Fibroblast of skin of abdomen (primary cell): ENCODE measurements around the gene PFDN2.
"Not testable (repeated sequence)": the region's sequence is repeated elsewhere in the genome, so short reads cannot be mapped to it uniquely, and the experiment has no call there.

Experiments
- DNase-seq: peaks from one replicate; pipeline ENCODE4 v3.0.0-alpha.2; 2013

Gene PFDN2

GRCh38 chr1:161080441-161081405, 37.1 kb downstream of the PFDN2 start:
- peak; percentile 52 for DNase-seq

- DNase-seq, result no peak
These were observed 38.3 kb downstream of the PFDN2 start for GRCh38 chr1:161079436-161080110.

GRCh38 chr1:161077426-161077825, 40.4 kb downstream of the PFDN2 start:
- no peak for DNase-seq

GRCh38 chr1:161076410-161076809, 41.4 kb downstream of the PFDN2 start:
- DNase-seq, result no peak

- DNase-seq, result no peak
These were observed 43.0 kb downstream of the PFDN2 start for GRCh38 chr1:161074676-161075368.

- no peak for DNase-seq
These were observed 44.2 kb downstream of the PFDN2 start for GRCh38 chr1:161073474-161074121.

GRCh38 chr1:161072751-161073449, 44.9 kb downstream of the PFDN2 start:
- no peak for DNase-seq

GRCh38 chr1:161071886-161072371, 45.9 kb downstream of the PFDN2 start:
- peak; percentile 24 for DNase-seq

- no peak for DNase-seq
These were observed 47.1 kb downstream of the PFDN2 start for GRCh38 chr1:161070761-161071160.

GRCh38 chr1:161069731-161070270, 48.0 kb downstream of the PFDN2 start, which contains the start of gene ARHGAP30:
Gene ARHGAP30, minus strand, starts transcription at chr1:161069891. Its CDS starts 267 bp downstream, at chr1:161069624.
- DNase-seq, result no peak

GRCh38 chr1:161069241-161069640, 48.6 kb downstream of the PFDN2 start:
- DNase-seq, result no peak

- no peak for DNase-seq
These were observed 49.3 kb downstream of the PFDN2 start for GRCh38 chr1:161068306-161069234.

GRCh38 chr1:161066694-161067093, 51.1 kb downstream of the PFDN2 start:
- no peak for DNase-seq

GRCh38 chr1:161065681-161066080, 52.2 kb downstream of the PFDN2 start:
- not testable (repeated sequence) for DNase-seq

- not testable (repeated sequence) for DNase-seq
These were observed 53.9 kb downstream of the PFDN2 start for GRCh38 chr1:161063936-161064335.

- no peak for DNase-seq
These were observed 56.4 kb downstream of the PFDN2 start for GRCh38 chr1:161061419-161061818.

- no peak for DNase-seq
These were observed 58.5 kb downstream of the PFDN2 start for GRCh38 chr1:161059293-161059692.

GRCh38 chr1:161054805-161055204, 63.0 kb downstream of the PFDN2 start:
- no peak for DNase-seq

GRCh38 chr1:161054232-161054631, 63.6 kb downstream of the PFDN2 start:
- DNase-seq, result no peak

- DNase-seq, result no peak
These were observed 64.9 kb downstream of the PFDN2 start for GRCh38 chr1:161052899-161053298.
